GM18861 (cell line): ENCODE results near the gene ATN1.
A peak's percentile ranks its signal among the peaks of the same experiment; 100 is the strongest.

Experiments
- ATAC-seq: cut with Tn5 transposase; IDR thresholded peaks from one replicate; pipeline ENCODE4 v1.9.1; 2021; ENCODE audit not compliant: unreplicated experiment

The ATN1 gene

GRCh38 chr12:6956021-6956727 lies 28.4 kb downstream of the ATN1 start:
- ATAC-seq, result no peak

- no peak for ATAC-seq
Observed at GRCh38 chr12:6957151-6957701, 29.5 kb downstream of the ATN1 start.

DNA sequence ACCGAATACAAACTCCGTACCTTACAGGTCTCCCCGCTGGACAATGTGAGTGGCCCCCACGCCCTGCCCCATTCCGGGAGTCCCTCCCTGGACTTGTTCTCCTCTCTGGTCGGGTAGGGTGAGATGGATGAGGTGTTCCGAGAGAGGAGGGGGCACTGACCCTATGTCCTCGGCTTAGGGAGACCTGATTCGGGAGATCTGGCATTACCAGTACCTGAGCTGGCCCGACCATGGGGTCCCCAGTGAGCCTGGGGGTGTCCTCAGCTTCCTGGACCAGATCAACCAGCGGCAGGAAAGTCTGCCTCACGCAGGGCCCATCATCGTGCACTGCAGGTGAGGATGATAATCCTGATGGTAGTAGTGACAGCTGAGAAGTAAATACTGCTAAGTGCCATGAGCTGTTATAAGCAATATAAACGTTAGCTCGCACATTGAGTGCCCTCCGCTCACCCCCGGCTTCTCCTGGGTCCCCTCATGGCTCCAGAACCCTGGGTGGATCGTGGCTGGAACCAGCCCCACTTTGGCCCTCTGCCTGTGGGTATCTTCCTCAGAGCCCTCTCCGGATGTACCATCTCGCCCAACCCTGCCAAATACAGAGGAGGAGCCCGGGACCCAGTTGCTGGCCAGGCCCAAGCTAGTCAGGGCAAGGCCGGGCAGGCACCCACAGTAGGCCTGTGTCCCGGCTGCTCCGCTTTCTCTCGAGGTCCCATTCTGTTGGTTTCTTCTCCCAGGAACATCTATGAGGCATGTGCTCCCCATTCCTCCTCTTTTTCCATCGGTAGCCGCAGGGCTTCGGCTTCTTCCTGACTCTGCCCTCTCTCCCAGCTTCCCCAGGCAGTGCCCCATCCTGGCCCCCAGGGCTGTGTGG lies 30.2 kb downstream of the ATN1 start:
- ATAC-seq, result no peak

DNA sequence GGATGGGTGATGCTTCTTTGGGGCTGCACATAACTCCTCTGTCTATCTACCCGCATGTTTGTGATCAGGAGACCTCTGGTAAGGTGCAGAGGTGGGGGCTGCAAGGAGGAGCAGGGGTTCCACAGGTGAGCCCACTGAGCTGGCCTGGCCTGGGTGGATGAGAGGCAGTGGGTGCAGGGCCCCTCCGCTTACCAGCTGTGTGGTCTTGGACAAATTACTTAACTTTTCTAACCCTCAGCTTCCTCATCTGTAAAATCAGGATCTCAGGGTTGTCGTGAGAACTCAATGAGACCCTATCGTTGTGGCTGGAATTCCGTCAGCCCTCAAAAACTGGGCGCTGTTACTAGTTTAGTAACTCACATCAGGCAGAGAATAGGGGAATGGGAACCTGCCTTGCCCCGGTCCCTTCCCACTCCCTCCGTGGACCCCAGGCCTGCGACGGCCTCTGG lies 30.9 kb downstream of the ATN1 start:
- no peak for ATAC-seq

- ATAC-seq, result peak; percentile 35
Observed at GRCh38 chr12:6959058-6959804, 31.5 kb downstream of the ATN1 start.

DNA sequence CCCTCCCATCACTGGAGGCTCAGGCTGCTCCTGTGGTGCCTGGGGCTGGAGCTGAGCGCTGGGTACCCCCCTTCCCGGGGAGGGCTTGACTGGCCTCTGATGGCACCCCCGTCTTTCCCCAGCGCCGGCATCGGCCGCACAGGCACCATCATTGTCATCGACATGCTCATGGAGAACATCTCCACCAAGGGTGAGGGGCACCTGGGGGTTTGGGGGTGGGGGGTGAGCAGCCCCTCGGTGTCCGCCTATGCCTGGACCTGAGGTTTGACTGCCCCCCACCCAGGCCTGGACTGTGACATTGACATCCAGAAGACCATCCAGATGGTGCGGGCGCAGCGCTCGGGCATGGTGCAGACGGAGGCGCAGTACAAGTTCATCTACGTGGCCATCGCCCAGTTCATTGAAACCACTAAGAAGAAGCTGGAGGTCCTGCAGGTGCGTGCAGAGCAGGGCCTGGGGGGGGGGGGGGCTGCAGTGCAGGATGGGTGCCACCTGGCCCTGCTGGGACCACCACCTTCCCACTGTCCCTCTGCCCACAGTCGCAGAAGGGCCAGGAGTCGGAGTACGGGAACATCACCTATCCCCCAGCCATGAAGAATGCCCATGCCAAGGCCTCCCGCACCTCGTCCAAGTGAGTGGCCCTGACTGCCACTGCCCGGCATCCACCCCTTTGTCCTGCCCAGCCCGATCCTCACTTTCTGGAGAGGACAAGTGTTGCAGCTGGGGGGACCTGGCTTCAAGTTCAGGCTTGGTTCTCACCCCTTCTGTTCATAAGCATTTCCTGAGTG lies 32.2 kb downstream of the ATN1 start:
- ATAC-seq, result no peak

- no peak for ATAC-seq
Observed at GRCh38 chr12:6960593-6961277, 33.0 kb downstream of the ATN1 start.

DNA sequence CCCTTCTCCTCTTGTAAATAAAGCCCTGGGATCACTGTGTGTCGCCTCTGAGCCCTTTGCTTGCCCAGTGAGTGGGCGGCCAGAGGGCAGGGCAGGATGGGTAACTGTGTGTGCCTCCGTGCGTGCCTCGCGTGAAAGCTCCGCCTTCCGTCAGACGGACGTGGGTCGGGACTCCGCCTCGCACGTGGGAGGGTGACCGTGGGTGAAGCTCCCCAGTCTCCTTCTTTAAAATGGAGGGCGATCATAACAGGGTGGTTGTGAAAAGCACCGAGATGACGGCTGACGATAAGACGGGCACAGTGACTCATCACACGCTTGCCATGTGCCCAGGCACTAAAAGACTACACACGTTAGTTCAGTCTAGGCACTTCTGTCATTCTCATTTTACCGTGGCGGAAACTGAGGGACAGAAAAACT lies 33.5 kb downstream of the ATN1 start:
- ATAC-seq, result peak; percentile 18

DNA sequence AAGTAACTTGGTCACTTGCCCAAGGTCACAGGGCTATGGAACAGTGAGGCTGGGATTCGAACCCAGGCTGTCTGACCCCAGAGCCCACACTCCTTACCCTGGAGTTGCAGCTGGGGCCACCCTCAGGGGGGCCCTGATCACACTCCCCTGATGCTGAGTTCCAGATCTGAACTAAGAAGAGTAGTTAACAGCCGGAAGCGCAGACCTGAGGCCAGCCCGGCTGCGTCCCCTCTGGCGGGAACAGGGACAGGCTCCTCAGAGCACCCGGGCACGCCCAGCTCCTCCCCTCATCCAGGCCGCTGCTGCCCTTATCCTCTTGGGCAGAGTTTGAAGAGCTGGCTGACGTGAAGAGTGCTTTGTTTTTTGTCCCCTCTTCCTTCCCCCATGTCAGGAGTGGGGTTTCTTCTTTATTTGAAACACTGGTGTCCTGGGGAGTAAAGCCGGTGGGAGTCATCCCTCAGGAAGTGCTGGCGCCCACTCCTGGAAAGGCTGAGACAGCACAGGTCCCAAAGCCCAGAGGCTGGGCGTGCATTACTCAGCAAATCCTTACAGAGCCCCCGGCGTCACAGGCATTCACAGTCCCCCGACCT lies 34.0 kb downstream of the ATN1 start:
- ATAC-seq, result peak; percentile 20

GRCh38 chr12:6962285-6963015 lies 34.7 kb downstream of the ATN1 start:
- ATAC-seq, result no peak

GRCh38 chr12:6963016-6963731 lies 35.4 kb downstream of the ATN1 start:
- no peak for ATAC-seq

DNA sequence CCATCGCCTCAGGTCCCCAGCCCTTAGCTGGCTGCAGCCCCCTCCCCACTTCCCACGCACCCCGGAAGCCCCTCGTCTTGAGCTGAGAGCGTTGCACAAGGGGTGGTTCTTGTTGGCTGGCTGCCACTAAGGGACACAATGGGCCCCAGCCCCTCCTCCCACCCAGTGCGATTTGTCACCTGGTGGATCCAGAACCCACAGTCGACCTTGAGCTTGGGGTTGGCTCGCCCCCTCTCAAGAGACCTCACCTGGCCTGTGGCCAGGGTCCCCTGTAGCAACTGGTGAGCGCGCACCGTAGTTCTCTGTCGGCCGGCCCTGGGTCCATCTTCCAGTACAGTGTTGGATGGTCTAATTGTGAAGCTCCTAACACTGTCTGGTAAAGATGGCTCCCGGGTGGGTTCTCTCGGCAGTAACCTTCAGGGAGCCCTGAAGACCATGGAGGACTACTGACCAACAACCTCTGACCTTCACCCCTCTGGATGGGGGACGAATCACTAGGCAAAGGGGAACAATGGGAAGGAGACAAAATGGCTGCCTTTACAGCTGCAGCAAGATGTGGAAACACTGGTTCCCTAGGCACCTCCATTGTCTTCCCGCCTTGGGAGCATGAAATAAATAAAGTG lies 36.1 kb downstream of the ATN1 start:
- ATAC-seq, result no peak

GRCh38 chr12:6964605-6965025 lies 36.9 kb downstream of the ATN1 start:
- ATAC-seq, result no peak

GRCh38 chr12:6965026-6965661 lies 37.4 kb downstream of the ATN1 start:
- no peak for ATAC-seq

GRCh38 chr12:6965714-6966113 lies 38.0 kb downstream of the ATN1 start:
- ATAC-seq, result no peak

- no peak for ATAC-seq
Observed at GRCh38 chr12:6966351-6966750, 38.6 kb downstream of the ATN1 start.

DNA sequence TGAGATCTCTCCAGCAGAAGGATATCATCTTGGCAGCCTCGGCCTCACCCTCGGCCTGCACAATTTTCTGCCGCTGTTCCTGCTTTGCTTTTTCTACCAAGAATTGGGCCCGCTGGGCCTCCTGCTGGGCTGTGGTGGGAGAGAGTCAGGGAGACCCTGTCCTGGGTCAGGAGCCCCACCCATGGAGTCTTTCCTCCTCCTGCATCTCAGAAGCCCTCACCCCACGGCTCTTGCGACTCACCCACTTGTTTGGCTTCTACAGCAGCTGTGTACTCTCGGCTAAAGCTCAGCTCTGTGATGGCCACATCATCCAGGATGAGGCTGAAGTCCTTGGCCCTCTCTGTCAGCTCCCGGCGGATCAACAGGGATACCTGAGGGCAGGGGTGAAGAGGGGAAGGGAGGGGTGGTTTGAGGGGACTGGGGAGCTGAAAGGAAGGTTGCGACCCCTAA lies 39.9 kb downstream of the ATN1 start:
- ATAC-seq, result no peak
